Ramos (cell line): ENCODE data around the gene CACNA1I.

Experiments used
- in situ Hi-C: fragments of 300-500 bp; cut with MboI; formaldehyde crosslinking; loops from one replicate; pipeline ENCODE4 v1.14.3; 2022; ENCODE audit warnings: low sequenced_read_pairs; ENCODE audit not compliant: unreplicated experiment

Gene CACNA1I

DNA sequence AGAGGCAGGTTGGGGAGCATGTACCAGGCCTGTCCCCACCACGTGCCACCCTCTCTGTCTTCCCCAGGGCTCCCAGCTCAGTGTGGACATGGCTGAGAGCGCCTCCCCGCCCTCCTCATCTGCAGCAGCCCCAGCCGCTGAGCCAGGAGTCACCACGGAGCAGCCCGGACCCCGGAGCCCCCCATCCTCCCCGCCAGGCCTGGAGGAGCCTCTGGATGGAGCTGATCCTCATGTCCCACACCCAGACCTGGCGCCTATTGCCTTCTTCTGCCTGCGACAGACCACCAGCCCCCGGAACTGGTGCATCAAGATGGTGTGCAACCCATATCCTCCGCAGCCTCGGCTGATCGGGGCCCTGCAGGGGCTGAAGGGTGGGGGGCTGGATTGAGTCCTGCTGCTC lies at the start of gene CACNA1I:
TSS of gene CACNA1I (plus strand) at position 89 of the 400 bp plus-strand sequence. CDS start at position 89, 0 bp downstream.
- in situ Hi-C loops: no loop called here

DNA sequence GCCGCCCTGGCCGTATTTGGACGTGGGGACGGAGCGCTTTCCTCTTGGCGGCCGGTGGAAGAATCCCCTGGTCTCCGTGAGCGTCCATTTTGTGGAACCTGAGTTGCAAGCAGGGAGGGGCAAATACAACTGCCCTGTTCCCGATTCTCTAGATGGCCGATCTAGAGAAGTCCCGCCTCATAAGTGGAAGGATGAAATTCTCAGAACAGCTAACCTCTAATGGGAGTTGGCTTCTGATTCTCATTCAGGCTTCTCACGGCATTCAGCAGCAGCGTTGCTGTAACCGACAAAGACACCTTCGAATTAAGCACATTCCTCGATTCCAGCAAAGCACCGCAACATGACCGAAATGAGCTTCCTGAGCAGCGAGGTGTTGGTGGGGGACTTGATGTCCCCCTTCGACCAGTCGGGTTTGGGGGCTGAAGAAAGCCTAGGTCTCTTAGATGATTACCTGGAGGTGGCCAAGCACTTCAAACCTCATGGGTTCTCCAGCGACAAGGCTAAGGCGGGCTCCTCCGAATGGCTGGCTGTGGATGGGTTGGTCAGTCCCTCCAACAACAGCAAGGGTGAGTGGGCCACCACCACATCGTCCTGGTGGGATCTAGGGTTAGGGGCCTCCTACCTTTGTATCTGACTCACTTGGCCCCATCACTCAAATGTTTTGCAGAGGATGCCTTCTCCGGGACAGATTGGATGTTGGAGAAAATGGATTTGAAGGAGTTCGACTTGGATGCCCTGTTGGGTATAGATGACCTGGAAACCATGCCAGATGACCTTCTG lies 49.3 kb upstream of the CACNA1I start:
- in situ Hi-C loops: loop anchor here (5.0 to 25.0 kb wide), 2 partner anchors 74 to 359 kb away; partner anchors contain the start of gene CBX7

DNA sequence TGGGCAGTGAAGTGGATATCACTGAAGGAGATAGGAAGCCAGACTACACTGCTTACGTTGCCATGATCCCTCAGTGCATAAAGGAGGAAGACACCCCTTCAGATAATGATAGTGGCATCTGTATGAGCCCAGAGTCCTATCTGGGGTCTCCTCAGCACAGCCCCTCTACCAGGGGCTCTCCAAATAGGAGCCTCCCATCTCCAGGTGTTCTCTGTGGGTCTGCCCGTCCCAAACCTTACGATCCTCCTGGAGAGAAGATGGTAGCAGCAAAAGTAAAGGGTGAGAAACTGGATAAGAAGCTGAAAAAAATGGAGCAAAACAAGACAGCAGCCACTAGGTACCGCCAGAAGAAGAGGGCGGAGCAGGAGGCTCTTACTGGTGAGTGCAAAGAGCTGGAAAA lies 48.5 kb upstream of the CACNA1I start:
- in situ Hi-C loops: loop anchor here (5.0 to 25.0 kb wide), 2 partner anchors 75 to 360 kb away; partner anchors contain the start of gene CBX7

DNA sequence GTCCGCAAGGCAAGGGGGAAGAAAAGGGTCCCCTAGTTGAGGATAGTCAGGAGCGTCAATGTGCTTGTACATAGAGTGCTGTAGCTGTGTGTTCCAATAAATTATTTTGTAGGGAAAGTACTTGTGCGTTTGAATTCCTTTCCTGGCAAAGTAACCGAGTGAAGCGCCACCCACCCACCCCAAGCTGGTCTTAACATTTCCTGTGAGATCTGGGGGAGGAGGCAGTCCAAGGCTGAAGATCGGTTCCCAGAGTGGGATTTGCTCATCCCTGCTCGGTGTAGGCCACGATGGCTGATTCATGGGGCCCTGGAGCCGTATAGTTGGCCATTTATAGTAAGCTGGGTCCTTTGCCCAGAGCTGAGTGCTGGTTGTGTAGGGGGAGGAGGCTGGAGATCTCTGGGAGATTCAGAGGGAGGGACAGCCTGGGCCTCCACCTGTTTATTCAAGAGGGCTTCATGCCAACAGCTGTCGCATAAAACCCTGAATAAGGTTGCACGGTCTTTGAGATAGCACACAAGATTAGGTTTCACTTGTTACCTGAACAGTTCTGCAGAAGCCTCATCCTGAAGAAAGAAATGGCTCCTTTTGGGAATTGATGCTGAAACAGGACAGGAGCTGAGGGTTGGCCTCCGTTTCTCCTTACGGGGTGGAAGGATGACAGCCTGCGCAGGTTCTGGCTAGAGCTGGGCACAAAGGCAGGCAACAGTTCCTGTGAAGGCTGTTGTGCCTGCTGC lies 47.8 kb upstream of the CACNA1I start:
- in situ Hi-C loops: loop anchor here (5.0 to 25.0 kb wide), 2 partner anchors 75 to 360 kb away; partner anchors contain the start of gene CBX7

DNA sequence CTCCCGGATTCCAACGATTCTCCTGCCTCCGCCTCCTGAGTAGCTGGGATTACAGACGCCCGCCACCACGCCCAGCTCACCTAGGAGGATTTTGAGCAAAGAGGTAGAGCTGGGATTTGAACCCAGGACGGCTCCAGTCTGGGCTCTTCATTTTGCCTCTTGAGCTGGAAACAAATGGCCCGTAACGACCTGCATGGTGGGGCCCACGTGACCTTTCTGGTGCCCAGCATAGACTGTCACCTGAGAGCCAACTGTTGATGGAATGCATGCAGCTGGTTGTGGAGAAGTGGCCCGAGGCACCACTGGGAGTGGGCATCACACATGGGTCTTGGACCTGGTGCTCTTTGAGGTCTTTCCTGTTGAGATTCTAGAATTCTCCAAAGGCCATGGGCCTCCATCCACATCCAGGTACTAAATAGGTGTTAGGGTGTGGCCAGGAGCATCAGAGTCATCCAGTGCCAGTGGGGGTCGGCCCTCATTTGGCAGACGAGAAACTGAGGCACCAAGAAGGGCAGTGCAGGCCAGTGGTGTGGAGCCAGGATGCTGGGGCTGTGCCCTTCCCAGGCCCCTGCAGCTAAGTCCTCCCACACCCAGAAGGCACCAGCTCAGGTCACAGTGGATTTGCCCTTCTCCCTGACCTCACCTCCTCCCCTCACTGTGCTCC lies 46.3 kb upstream of the CACNA1I start:
- in situ Hi-C loops: loop anchor here (5.0 to 25.0 kb wide), 2 partner anchors 77 to 362 kb away; partner anchors contain the start of gene CBX7

DNA sequence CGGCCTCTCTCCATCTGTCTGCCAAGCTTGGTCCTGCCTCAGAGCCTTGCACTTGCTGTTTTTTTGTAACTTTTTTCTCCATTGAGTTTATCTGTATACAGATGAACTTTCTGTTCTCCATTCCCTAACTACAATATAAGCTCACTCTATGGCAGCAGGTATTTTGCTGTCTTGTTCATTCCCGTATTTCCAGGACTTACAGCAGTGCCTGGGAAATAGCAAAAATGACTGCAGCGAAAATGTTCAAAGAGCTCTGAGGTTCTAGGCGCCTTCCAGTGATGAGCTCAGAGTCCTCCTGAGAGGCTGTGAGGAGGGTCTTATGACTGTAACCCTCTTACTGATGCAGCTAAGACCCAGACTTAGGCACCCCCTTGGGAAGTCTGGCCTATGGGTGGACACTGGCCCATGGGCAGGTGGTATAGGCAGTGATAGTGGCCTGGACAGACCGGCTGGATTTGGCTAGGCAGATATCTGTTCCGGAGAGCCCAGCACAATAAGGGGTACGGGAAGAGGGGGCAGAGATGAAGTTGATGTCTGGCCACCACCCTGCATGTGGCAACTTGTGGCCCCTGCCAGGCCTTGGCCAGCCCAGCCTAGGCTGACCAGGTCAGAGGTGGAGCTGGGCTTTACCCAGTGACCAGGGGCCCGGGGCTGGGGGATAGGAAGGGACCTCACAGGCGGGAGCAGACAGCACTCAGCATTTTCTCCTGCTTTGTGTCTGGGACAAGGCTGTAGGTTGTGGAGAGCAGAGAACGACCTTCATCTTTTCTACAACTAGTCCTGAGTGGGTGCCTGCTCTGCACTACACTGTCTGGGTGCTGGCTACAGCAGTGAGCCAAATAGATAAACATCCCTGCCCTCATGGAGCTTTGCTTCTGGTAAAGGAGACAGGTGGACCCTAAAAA lies 45.5 kb upstream of the CACNA1I start:
- in situ Hi-C loops: loop anchor here (5.0 to 25.0 kb wide), 2 partner anchors 78 to 363 kb away; partner anchors contain the start of gene CBX7

DNA sequence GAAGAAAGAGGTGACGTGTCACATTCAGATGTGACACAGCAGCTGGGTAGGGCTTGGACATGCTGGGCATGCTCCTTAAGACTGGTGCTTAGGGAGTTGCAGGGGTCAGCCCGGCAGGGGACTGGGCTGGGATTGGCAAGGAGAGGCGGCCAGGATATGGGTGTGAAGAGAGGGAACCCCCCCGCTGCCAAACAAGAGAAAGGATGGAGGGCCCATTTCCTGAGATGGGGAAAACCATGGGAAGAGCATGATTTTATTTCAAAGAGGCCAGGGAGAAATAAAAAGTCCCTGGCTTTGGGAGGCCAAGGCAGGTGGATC lies 44.9 kb upstream of the CACNA1I start:
- in situ Hi-C loops: no loop called here

DNA sequence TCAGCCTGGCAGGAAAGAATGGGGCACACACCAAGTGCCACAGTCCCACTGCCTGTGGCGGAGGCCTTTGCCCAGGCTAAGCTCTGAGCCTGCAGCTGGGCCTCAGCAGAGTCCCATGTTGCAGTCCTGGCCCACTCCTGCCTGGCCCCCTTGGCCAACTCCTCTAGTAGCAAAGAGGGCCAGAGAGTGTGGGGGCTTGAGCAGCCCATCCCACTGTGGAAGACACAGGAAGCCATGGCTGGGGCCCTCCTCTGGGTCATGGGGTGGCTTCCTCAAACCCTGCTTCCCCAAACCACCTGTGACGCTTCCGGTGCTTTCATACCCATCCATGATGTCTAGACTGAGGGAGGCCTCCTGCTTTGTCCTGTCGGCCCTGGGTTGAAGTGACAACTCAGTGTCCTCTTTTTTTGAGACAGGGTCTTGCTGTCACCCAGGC lies 43.8 kb upstream of the CACNA1I start:
- in situ Hi-C loops: no loop called here

DNA sequence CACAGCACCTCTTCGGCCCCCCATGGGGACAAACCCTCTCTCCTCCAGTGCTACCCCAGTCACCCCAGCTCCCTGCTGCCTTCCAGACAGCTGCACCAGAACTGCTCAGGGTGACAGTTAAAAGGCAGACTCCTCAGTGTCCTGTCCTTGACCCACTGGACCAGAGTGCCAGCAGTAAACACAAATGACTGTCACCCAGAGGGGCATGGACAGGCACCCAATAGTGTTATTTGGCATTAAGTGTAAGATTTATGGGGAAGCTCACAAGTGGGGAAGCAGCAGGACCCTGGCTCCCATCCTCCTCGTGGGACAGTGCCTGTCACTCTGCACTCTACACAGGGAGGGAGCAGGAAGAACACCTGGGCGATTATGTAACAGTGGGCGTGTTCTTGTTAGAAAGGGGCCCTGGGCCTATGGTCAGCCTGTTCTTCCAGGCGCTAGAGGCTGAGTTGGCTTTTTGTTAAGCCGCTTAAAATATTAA lies 43.0 kb upstream of the CACNA1I start:
- in situ Hi-C loops: no loop called here

DNA sequence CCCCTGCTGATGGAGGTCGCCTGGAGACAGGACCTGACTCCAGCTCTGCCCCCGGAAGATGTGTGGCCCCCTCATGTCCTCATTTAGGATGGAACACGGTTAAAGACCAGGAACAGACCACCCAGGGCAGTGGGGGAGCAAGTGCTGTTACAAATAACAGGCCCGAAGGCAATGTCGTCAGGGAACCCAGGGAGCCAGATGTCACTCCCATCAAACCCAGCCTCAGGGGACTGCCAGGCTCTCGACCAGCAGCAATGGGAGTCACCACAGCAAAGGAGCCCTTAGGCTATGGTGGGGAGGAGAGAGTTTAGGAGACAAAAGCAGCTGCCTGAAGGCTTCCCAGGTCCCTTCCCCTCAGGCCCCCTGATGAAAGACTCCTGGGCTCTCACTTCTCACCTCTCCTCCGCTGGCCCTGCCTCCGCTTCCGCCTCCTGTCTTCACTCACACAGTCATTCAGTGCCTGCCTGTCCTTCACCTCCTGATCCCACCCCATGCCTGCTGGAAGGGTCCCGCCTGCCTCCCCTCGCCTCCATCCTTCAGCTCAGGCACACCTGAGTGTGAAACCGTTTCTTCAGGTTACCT lies 42.4 kb upstream of the CACNA1I start:
- in situ Hi-C loops: no loop called here

DNA sequence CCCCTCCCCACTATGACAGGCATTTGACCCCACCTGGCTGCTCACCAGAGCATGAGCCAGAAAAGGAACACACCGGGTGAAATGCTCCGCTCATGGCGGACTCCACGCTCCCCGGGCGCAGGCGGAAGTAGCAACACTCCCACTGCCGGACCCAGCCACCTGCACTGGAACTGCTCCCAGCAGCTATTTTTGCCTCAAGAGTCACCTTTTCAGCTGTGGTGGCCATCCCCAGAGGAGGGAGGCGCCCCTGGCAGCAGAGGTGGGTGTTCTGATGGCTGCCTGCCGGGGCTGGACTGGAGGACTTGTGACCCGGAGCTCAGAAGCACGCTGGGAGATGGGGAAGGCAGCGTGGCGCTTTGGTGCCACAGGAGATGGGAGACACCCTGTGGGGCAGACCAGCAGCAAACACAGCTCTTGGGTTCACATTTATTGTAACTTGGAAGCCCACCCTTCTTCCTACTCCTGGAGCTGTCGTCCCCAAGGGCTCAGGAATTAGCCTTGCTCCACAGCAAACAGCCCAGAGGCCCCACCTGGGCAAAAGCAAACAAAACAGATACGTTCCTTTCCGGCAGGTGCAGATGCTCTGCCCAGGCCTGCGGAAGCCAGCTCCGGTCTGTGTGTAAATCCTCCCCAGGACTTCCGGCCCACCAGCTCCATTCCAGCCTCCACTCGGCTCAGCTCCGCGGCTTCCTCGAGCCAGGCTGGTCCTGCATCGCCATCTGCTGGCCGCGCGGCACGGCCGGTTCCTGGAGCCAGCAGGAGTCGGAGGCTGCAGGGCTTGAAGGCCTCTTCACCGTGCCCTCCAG lies 41.7 kb upstream of the CACNA1I start:
- in situ Hi-C loops: no loop called here

DNA sequence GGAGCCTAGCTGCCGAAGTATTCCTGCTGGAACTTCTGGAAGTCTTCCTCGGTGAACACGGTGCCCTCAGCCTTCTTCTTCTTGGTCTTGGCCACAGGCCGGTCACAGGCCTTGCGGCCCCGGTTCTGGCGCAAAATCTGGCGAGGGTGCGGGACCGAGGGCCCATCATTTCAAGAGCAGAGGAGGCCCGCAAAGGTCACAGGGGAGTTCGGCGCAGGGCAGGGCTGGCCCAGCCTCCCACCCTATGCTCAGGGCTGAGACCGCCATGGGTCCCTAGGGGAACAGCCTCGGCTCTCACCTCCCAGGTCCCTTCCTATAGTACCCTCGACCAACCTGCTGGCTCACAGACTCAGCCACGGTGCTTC lies 41.1 kb upstream of the CACNA1I start:
- in situ Hi-C loops: no loop called here

DNA sequence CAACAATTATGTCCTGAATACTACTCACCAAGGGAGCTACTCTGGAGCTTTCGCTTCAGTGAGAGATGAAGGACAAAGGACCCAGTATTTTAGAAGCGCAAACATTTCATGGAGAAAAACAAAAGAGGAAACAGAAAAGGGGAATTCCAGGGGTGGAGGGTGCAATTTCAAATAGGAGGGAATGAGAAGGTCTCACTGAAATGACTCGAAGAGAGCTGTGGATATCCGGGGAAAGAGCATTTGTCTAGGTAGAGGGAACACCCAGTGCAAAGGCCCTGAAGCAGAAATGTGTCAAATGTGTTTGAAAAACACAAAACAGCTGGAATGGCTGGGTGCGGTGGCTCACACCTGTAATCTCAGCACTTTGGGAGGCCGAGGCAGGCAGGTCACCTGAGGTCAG lies 40.4 kb upstream of the CACNA1I start:
- in situ Hi-C loops: loop anchor here (10.0 kb wide), 1 partner anchor 815 kb away; the partner anchor contains the start of gene ADSL

DNA sequence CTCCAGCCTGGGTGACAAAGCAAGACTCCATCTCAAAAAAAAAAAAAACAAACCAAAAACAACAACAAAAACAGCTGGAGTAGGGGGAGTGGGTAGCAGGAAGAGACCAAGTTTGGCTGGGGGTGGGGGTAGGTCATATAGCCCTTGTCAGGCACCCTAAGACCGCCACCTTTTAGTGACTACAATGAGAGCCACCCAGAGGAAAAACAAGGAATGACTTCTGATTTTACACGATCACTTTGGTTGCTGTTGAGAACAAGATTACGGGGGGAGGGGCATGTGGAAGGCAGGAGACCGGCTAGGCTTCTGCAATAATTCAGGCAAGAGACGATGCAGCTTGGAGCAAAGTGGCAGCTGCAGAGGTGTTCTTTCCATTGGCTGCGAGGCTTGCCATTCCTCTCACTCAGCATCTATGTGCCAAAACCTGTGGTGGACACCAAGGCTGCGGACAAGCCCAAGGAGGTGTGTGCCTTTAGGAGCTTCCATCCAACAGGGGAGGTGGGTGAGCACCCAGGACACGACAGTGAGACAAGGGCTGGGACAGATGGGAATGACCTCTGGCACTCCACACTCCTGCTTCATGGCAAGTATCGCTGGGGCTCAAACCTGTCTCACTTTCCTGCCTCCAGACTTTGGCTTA lies 39.7 kb upstream of the CACNA1I start:
- in situ Hi-C loops: loop anchor here (10.0 kb wide), 1 partner anchor 814 kb away; the partner anchor contains the start of gene ADSL

DNA sequence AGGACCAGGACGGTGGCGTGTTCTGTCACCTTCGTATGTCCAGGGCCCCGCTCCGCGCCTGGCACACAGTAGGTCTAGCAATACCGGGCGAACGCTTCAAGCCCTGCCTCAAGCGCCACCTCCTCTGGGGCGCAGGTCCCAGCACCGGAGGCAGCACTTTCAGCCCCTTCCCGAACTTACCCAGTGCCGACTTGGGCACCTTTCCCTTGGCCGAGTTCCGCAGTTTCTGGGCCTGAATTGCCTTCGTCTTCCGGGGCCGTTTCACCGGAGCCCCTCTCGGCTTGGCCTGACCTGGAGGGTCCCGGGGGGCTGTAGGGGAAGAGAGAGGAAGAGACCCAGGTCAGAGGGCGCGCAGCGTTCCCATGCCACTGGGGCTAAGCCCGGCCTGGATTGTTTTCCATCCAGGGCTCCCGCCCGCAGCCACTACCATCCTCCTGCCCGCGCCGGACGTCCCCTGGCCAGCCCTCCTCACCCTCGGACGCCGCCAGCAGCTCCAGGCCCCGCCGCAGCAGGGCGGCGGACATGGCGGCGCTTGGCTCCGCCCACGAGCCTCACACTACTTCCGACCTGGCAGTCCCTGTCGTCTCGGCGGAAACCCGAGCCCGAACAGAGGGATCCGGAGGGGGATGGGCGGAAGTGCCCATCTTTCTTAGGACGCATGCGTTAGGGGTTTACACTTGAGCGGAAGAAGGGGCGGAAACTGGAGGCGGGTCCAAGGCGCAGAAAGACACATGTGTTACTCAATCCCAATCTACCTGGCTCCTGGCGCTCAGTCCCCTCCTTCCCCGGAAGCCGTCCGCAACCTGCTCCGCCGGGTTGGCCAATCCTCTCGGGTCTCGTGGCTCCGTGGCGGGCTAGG lies 38.1 kb upstream of the CACNA1I start, which contains the start of gene RPS19BP1:
TSS of gene RPS19BP1 (minus strand) at position 534 of the 859 bp plus-strand sequence. CDS start at position 524, 10 bp downstream.
- in situ Hi-C loops: loop anchor here (10.0 kb wide), 1 partner anchor 812 kb away; the partner anchor contains the start of gene ADSL

DNA sequence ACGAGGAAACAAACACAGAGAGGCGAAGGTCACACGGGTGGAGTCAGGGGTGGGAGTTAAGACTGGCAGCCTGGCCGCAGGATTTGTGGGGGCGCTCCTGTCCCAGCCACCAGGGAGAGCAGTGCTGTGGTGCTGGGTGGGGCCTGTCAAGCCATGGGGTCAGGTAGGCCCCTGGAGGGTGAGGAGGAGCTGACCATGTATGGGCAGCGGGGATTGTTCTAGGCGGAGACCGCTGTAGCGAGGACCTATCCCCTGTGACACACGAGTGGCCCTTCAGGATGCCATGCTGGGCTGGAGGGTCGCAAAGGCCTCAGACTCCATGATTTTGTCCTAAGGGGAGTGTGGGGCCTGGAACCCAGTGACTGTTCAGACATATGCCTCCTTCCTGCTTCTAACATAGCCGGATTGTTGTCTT lies 36.5 kb upstream of the CACNA1I start:
- in situ Hi-C loops: loop anchor here (10.0 kb wide), 1 partner anchor 811 kb away; the partner anchor contains the start of gene ADSL
